Progenitor cell of endocrine pancreas (in vitro differentiated cells): ENCODE data around the gene ANO2. TPM values are rescaled to one million over a fixed set of nuclear protein-coding genes. Genes with fewer than 3 reads are reported as not detected.

Source experiments
- DNase-seq: peaks from one replicate; pipeline ENCODE4 v3.0.0; 2021; ENCODE audit warnings: low spot score; ENCODE audit not compliant: unreplicated experiment
- H3K27ac Mint-ChIP-seq: 2 replicates; pipeline ENCODE4 v1.8.0; 2021; ENCODE audit warnings: mild to moderate bottlenecking, moderate library complexity, mixed read lengths
- H3K27me3 Mint-ChIP-seq: 2 replicates; pipeline ENCODE4 v1.8.0; 2021; ENCODE audit warnings: mixed read lengths
- H3K36me3 Mint-ChIP-seq: 2 replicates; pipeline ENCODE4 v1.8.0; 2022; ENCODE audit warnings: mixed read lengths; ENCODE audit not compliant: insufficient read depth
- H3K4me1 Mint-ChIP-seq: 2 replicates; pipeline ENCODE4 v1.8.0; 2021; ENCODE audit warnings: low read depth, mixed read lengths
- H3K4me3 Mint-ChIP-seq: 2 replicates; pipeline ENCODE4 v1.8.0; 2021; ENCODE audit warnings: low read depth, mild to moderate bottlenecking, moderate library complexity, mixed read lengths
- H3K9me3 Mint-ChIP-seq: 2 replicates; pipeline ENCODE4 v1.8.0; 2021; ENCODE audit warnings: low read depth, mixed read lengths
- CTCF ChIP-seq: fragments of 200-600 bp; sonication (generic); IDR thresholded peaks from one replicate; pipeline ENCODE4 v1.5.0; 2021; ENCODE audit warnings: antibody characterized with exemption, mild to moderate bottlenecking; ENCODE audit not compliant: unreplicated experiment
- total RNA-seq: library from RNA; stranded (reverse); gene quantifications from 2 replicates; pipeline ENCODE4 v1.2.1, GENCODE V29; 2021

ANO2 gene
- total RNA-seq, 1 donor from 2014 or later: 2.8 TPM

DNA sequence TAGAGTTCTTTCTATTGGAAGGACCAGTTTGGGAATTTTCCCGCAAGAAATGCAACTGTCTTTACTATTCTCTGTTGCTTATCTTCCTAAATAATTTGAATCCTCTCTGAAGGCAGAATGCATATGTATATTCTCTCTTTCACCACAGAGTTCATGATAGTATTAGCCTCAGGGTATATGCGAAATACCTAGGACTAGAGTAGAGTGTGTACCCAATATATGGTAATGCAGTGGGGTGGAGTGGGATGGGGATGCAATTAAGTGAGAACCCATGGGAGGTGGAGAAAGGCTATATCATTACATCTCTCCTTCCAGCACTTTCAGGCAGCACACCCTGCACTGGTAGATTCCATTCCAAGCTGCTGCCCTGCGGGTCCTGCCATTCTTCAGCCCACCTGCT, 207.3 kb downstream of the ANO2 start:
- no peaks in the 10 kb centered on the region for H3K36me3 Mint-ChIP-seq
- H3K27ac Mint-ChIP-seq: no peak overlapping the region
- no peak overlapping the region for H3K4me3 Mint-ChIP-seq
- H3K27me3 Mint-ChIP-seq: peaks cover 30% of the 10 kb centered on the region
- H3K9me3 Mint-ChIP-seq: no peaks in the 10 kb centered on the region
- H3K4me1 Mint-ChIP-seq: peaks cover 6% of the 10 kb centered on the region
- no peak for DNase-seq
- TF ChIP-seq CTCF: no peak

DNA sequence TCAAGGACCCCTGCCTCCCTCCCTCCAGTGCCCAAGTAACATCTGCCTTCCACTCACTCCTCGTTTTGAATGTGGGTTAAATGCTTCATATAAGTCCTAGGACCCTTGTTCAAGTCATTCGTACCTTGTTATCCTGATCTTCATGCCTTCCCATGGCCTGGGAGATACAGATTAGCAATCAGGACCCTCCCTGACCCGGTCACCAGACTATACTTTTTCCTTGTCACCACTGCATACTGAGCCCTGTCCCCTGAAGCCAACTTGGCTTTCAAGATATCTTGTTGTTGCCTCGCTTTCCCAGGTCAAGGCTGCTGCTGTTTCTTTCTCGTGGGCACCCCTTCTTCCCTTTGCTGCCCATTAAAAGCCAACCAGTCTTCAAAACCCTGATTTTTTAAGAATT, 208.5 kb downstream of the ANO2 start:
- H3K36me3 Mint-ChIP-seq: no peaks in the 10 kb centered on the region
- DNase-seq: no peak

DNA sequence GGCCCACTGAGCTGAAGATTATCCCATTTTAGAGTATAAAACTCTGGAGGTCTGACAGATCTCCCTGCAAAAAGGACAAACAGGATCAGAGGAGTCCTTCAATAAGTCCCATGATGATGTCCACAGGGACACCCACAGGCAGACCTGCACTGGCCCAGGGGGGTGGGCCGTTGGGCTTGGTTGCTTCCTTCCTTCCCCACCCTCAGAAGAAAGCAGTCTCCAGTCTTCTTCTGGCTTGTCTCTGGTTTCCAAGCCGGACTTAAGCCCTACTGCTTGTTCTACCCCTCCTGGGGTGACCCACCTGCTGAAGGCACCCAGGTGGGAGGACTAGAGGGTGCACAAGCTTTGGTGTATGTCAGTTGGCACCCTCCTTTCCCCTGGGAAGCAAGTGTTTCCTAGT, 209.0 kb downstream of the ANO2 start:
- no peak overlapping the region for H3K27ac Mint-ChIP-seq
- H3K4me1 Mint-ChIP-seq: peaks cover 6% of the 10 kb centered on the region
- TF ChIP-seq CTCF: no peak
- no peaks in the 10 kb centered on the region for H3K9me3 Mint-ChIP-seq
- H3K4me3 Mint-ChIP-seq: no peak overlapping the region
- no peaks in the 10 kb centered on the region for H3K36me3 Mint-ChIP-seq
- DNase-seq: no peak
- H3K27me3 Mint-ChIP-seq: peaks cover 25% of the 10 kb centered on the region

More for the DNA sequence above, 208.5 kb downstream of the ANO2 start:
- Mint-ChIP-seq H3K4me3 (no peak overlapping the region), H3K27me3 (peaks cover 29% of the 10 kb centered on the region), H3K4me1 (peaks cover 6% of the 10 kb centered on the region), H3K27ac (no peak overlapping the region), H3K9me3 (no peaks in the 10 kb centered on the region)
- TF ChIP-seq CTCF: no peak

GRCh38 chr12:5733916-5734315, 211.1 kb downstream of the ANO2 start:
- no peaks in the 10 kb centered on the region for H3K36me3 Mint-ChIP-seq
- no peak for DNase-seq
- no peak overlapping the region for H3K4me3 Mint-ChIP-seq
- no peak for TF ChIP-seq CTCF
- H3K27me3 Mint-ChIP-seq: peaks cover 15% of the 10 kb centered on the region
- H3K27ac Mint-ChIP-seq: no peak overlapping the region
- H3K4me1 Mint-ChIP-seq: no peaks in the 10 kb centered on the region
- H3K9me3 Mint-ChIP-seq: no peaks in the 10 kb centered on the region

DNA sequence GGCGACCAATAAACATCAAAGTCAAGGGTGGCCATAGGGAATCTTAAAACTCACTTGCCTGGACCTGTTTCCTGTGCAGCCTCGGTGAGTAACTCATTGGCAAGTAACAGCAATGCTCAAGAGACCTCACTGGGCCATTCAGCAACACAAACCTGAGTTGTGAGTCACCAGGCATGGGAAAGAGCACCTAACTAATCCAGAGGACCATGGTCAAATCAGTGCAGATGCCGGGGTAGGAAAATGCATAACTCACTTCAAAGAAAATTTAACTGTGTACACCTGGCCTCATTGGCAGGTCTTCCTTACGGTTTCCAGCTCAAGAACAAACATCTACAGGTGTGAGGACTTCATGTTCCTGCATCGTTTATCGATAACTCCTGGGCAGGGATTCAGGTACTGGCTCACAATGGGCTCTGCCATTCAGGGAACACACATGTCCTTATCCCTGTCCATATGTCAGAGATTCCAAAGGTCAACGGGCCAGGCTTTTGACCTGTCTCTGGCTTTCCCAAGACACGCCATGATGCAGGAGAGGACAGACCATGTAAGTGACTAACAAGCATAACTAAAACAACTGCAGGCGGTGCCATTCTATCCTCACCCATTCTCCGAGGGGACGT, 211.8 kb downstream of the ANO2 start:
- Mint-ChIP-seq H3K4me1 (no peaks in the 10 kb centered on the region), H3K27me3 (peaks cover 15% of the 10 kb centered on the region), H3K9me3 (no peaks in the 10 kb centered on the region), H3K27ac (no peak overlapping the region), H3K4me3 (no peak overlapping the region), H3K36me3 (no peaks in the 10 kb centered on the region)
- DNase-seq: no peak
- no peak for TF ChIP-seq CTCF
